Memory B cell (primary cell): ENCODE data around the gene RNASE12.
A peak's percentile ranks its signal among the peaks of the same experiment; 100 is the strongest.
"Not testable (repeated sequence)": the region's sequence is repeated elsewhere in the genome, so short reads cannot be mapped to it uniquely, and the experiment has no call there.

Experiments
- ATAC-seq: fragments of 150-1000 bp; cut with Tn5 transposase; 2 replicates; pipeline ENCODE4 v1.10.0; 2021; ENCODE audit warnings: low read depth, mild to moderate bottlenecking, moderate library complexity
- DNase-seq, 2 donors: peaks; one replicate each; pipeline ENCODE4 v3.0.0; 2022; ENCODE audit warnings: low spot score in 2 of 2
- H3K27ac Mint-ChIP-seq: one replicate; pipeline ENCODE4 v1.8.0; 2022; ENCODE audit warnings: mild to moderate bottlenecking, moderate library complexity, mixed read lengths
- H3K27me3 Mint-ChIP-seq: one replicate; pipeline ENCODE4 v1.8.0; 2022; ENCODE audit warnings: mixed read lengths
- H3K36me3 Mint-ChIP-seq: one replicate; pipeline ENCODE4 v1.8.0; 2022; ENCODE audit warnings: mild to moderate bottlenecking, mixed read lengths
- H3K4me1 Mint-ChIP-seq: one replicate; pipeline ENCODE4 v1.8.0; 2022; ENCODE audit warnings: mixed read lengths
- H3K4me3 Mint-ChIP-seq: one replicate; pipeline ENCODE4 v1.8.0; 2022; ENCODE audit warnings: mild to moderate bottlenecking, moderate library complexity, mixed read lengths
- H3K9me3 Mint-ChIP-seq: one replicate; pipeline ENCODE4 v1.8.0; 2022; ENCODE audit warnings: mixed read lengths

The RNASE12 gene

GRCh38 chr14:20608383-20609110, 17.4 kb upstream of the RNASE12 start:
- Mint-ChIP-seq H3K36me3 (no peaks in the 10 kb centered on the region), H3K4me3 (peak overlapping the region; percentile 4), H3K27ac (no peak overlapping the region)

GRCh38 chr14:20607617-20608016, 16.4 kb upstream of the RNASE12 start:
- no peak overlapping the region for H3K27ac Mint-ChIP-seq
- ATAC-seq (no peak), DNase-seq (no peak)
- no peaks in the 10 kb centered on the region for H3K9me3 Mint-ChIP-seq
- H3K27me3 Mint-ChIP-seq: no peaks in the 10 kb centered on the region
- H3K4me3 Mint-ChIP-seq: no peak overlapping the region
- H3K4me1 Mint-ChIP-seq: peaks cover 4% of the 10 kb centered on the region
- no peaks in the 10 kb centered on the region for H3K36me3 Mint-ChIP-seq

More at GRCh38 chr14:20608383-20609110, 17.4 kb upstream of the RNASE12 start:
- Mint-ChIP-seq H3K9me3 (no peaks in the 10 kb centered on the region), H3K27me3 (no peaks in the 10 kb centered on the region), H3K4me1 (peaks cover 4% of the 10 kb centered on the region)
- ATAC-seq (no peak), DNase-seq (no peak)

- DNase-seq: no peak
- ATAC-seq: no peak
- Mint-ChIP-seq H3K4me1 (peaks cover 4% of the 10 kb centered on the region), H3K9me3 (no peaks in the 10 kb centered on the region), H3K36me3 (no peaks in the 10 kb centered on the region), H3K4me3 (no peak overlapping the region), H3K27me3 (no peaks in the 10 kb centered on the region), H3K27ac (no peak overlapping the region)
Measured at GRCh38 chr14:20606902-20607242, 15.7 kb upstream of the RNASE12 start.

- Mint-ChIP-seq H3K9me3 (no peaks in the 10 kb centered on the region), H3K36me3 (no peaks in the 10 kb centered on the region), H3K27ac (no peak overlapping the region), H3K4me1 (peaks cover 4% of the 10 kb centered on the region), H3K4me3 (no peak overlapping the region), H3K27me3 (no peaks in the 10 kb centered on the region)
- no peak for DNase-seq
- ATAC-seq: no peak
Measured at GRCh38 chr14:20606190-20606901, 15.2 kb upstream of the RNASE12 start.

- ATAC-seq (no peak), DNase-seq (no peak)
- Mint-ChIP-seq H3K4me1 (peaks cover 4% of the 10 kb centered on the region), H3K27me3 (no peaks in the 10 kb centered on the region), H3K36me3 (no peaks in the 10 kb centered on the region), H3K27ac (no peak overlapping the region), H3K4me3 (no peak overlapping the region), H3K9me3 (no peaks in the 10 kb centered on the region)
Measured at GRCh38 chr14:20603813-20604690, 12.9 kb upstream of the RNASE12 start.

GRCh38 chr14:20602583-20602982, 11.4 kb upstream of the RNASE12 start:
- DNase-seq (no peak), ATAC-seq (no peak)
- no peaks in the 10 kb centered on the region for H3K27me3 Mint-ChIP-seq
- no peaks in the 10 kb centered on the region for H3K9me3 Mint-ChIP-seq
- H3K27ac Mint-ChIP-seq: no peak overlapping the region
- H3K4me3 Mint-ChIP-seq: no peak overlapping the region
- no peaks in the 10 kb centered on the region for H3K36me3 Mint-ChIP-seq
- H3K4me1 Mint-ChIP-seq: no peaks in the 10 kb centered on the region

- Mint-ChIP-seq H3K27ac (no peak overlapping the region), H3K9me3 (no peaks in the 10 kb centered on the region), H3K36me3 (no peaks in the 10 kb centered on the region), H3K4me1 (no peaks in the 10 kb centered on the region), H3K27me3 (no peaks in the 10 kb centered on the region), H3K4me3 (no peak overlapping the region)
- ATAC-seq (no peak), DNase-seq (no peak)
Measured at GRCh38 chr14:20601522-20601921, 10.3 kb upstream of the RNASE12 start.

GRCh38 chr14:20597108-20597507, 5.9 kb upstream of the RNASE12 start:
- Mint-ChIP-seq H3K4me1 (no peaks in the 10 kb centered on the region), H3K27ac (no peak overlapping the region), H3K4me3 (no peak overlapping the region), H3K27me3 (peaks cover 2% of the 10 kb centered on the region), H3K36me3 (no peaks in the 10 kb centered on the region), H3K9me3 (no peaks in the 10 kb centered on the region)
- no peak for DNase-seq
- no peak for ATAC-seq

GRCh38 chr14:20595726-20596125, 4.5 kb upstream of the RNASE12 start:
- DNase-seq, H3K36me3 Mint-ChIP-seq, H3K4me3 Mint-ChIP-seq, H3K27me3 Mint-ChIP-seq, ATAC-seq, H3K9me3 Mint-ChIP-seq, H3K27ac Mint-ChIP-seq, H3K4me1 Mint-ChIP-seq: not testable (repeated sequence)

- Mint-ChIP-seq H3K27me3 (peaks cover 7% of the 10 kb centered on the region), H3K4me1 (no peaks in the 10 kb centered on the region), H3K9me3 (no peaks in the 10 kb centered on the region), H3K4me3 (no peak overlapping the region), H3K27ac (no peak overlapping the region), H3K36me3 (no peaks in the 10 kb centered on the region)
- no peak for ATAC-seq
- no peak for DNase-seq
Measured at GRCh38 chr14:20592574-20592973, 1.4 kb upstream of the RNASE12 start.

GRCh38 chr14:20587489-20588154, 3.6 kb downstream of the RNASE12 start, which contains the start of gene RNASE11:
Gene RNASE11, minus strand, starts transcription at chr14:20588001.
- peaks cover 13% of the 10 kb centered on the region for H3K27me3 Mint-ChIP-seq
- H3K36me3 Mint-ChIP-seq: peaks cover 5% of the 10 kb centered on the region
- peaks cover 6% of the 10 kb centered on the region for H3K9me3 Mint-ChIP-seq
- no peak within 1 kb of the TSS for H3K27ac Mint-ChIP-seq
- no peaks in the 10 kb centered on the region for H3K4me1 Mint-ChIP-seq
- no peak within 1 kb of the TSS for H3K4me3 Mint-ChIP-seq
- ATAC-seq (no peak), DNase-seq (no peak)

- Mint-ChIP-seq H3K27ac (no peak overlapping the region), H3K4me3 (no peak overlapping the region), H3K27me3 (peaks cover 8% of the 10 kb centered on the region), H3K36me3 (peaks cover 5% of the 10 kb centered on the region), H3K4me1 (no peaks in the 10 kb centered on the region), H3K9me3 (peaks cover 6% of the 10 kb centered on the region)
- no peak for ATAC-seq
- no peak for DNase-seq
Measured at GRCh38 chr14:20583908-20584307, 7.3 kb downstream of the RNASE12 start.

GRCh38 chr14:20583142-20583541, 8.0 kb downstream of the RNASE12 start:
- no peak overlapping the region for H3K27ac Mint-ChIP-seq

GRCh38 chr14:20580242-20580641, 10.9 kb downstream of the RNASE12 start:
- H3K36me3 Mint-ChIP-seq: no peaks in the 10 kb centered on the region
- no peak for ATAC-seq
- H3K4me1 Mint-ChIP-seq: no peaks in the 10 kb centered on the region
- H3K27me3 Mint-ChIP-seq: peaks cover 4% of the 10 kb centered on the region
- no peak overlapping the region for H3K4me3 Mint-ChIP-seq
- no peak overlapping the region for H3K27ac Mint-ChIP-seq
- DNase-seq: no peak
- H3K9me3 Mint-ChIP-seq: no peaks in the 10 kb centered on the region

More at GRCh38 chr14:20583142-20583541, 8.0 kb downstream of the RNASE12 start:
- ATAC-seq (no peak), DNase-seq (no peak)
- peaks cover 6% of the 10 kb centered on the region for H3K9me3 Mint-ChIP-seq
- H3K4me3 Mint-ChIP-seq: no peak overlapping the region
- no peaks in the 10 kb centered on the region for H3K4me1 Mint-ChIP-seq
- peaks cover 8% of the 10 kb centered on the region for H3K27me3 Mint-ChIP-seq
- peaks cover 5% of the 10 kb centered on the region for H3K36me3 Mint-ChIP-seq
